OCI-LY7 (cell line): ENCODE measurements around the gene SLC11A2. TPM values are rescaled to one million over a fixed set of nuclear protein-coding genes. Genes with fewer than 3 reads are reported as not detected.

Experiments used
- BruUV-seq: library from RNA; stranded (reverse); fragments of 400-500 nt; replicated peaks from 2 replicates; lab custom pipeline; 2021; lab: Mats Ljungman, UMichigan
- CTCF ChIA-PET: fragments of 300-600 bp; sonication (Branson Sonifier 250); formaldehyde crosslinking; loops from one replicate; lab custom pipeline; 2022; ENCODE audit warnings: antibody characterized with exemption; ENCODE audit not compliant: unreplicated experiment; lab: Charles Lee
- POLR2A ChIA-PET: fragments of 300-600 bp; sonication (Branson Sonifier 250); formaldehyde crosslinking; loops from one replicate; lab custom pipeline; 2022; ENCODE audit warnings: antibody characterized with exemption; lab: Charles Lee
- DNase-seq: peaks from one replicate; pipeline ENCODE4 v3.0.0-alpha.2; 2015; ENCODE audit warnings: low spot score
- H2AFZ ChIP-seq: fragments of 200-600 bp; sonication (generic), shearing (Covaris generic); 2 replicates; pipeline ENCODE4 v1.6.1; 2014; ENCODE audit warnings: mild to moderate bottlenecking, antibody characterized with exemption, low read length, moderate library complexity
- H3K27ac ChIP-seq: fragments of 200-600 bp; sonication (generic); 2 replicates; pipeline ENCODE4 v1.5.1; 2014; ENCODE audit warnings: mixed run types, low read depth, mild to moderate bottlenecking, moderate library complexity, low read length, inconsistent platforms; ENCODE audit not compliant: poor library complexity, severe bottlenecking
- H3K36me3 ChIP-seq: fragments of 200-600 bp; sonication (generic); 2 replicates; pipeline ENCODE4 v1.6.1; 2014; ENCODE audit warnings: mild to moderate bottlenecking, antibody characterized with exemption, low read length, moderate library complexity, mixed read lengths; ENCODE audit not compliant: insufficient read depth
- H3K4me1 ChIP-seq: fragments of 200-600 bp; sonication (generic); 2 replicates; pipeline ENCODE4 v1.5.1; 2014; ENCODE audit warnings: mild to moderate bottlenecking, low read length; ENCODE audit not compliant: insufficient read depth, poor library complexity, severe bottlenecking
- H3K4me2 ChIP-seq: fragments of 200-600 bp; sonication (generic); 2 replicates; pipeline ENCODE4 v1.6.1; 2014; ENCODE audit warnings: mild to moderate bottlenecking, low read length
- H3K4me3 ChIP-seq: fragments of 200-600 bp; sonication (generic); 2 replicates; pipeline ENCODE4 v1.5.1; 2014; ENCODE audit warnings: mild to moderate bottlenecking, low read depth, low read length; ENCODE audit not compliant: poor library complexity, severe bottlenecking
- H3K79me2 ChIP-seq: fragments of 200-600 bp; sonication (generic); 2 replicates; pipeline ENCODE4 v1.6.1; 2016; ENCODE audit warnings: low read depth, mild to moderate bottlenecking, low read length, moderate library complexity, mixed read lengths; ENCODE audit not compliant: insufficient read depth
- H3K9me2 ChIP-seq: fragments of 200-600 bp; sonication (generic); 2 replicates; pipeline ENCODE4 v1.6.1; 2016; ENCODE audit warnings: mild to moderate bottlenecking, low read length, mixed read lengths; ENCODE audit not compliant: insufficient read depth
- H3K9me3 ChIP-seq: fragments of 200-600 bp; sonication (generic); 2 replicates; pipeline ENCODE4 v1.6.1; 2014; ENCODE audit warnings: mild to moderate bottlenecking, mixed run types, low read length, mixed read lengths
- H4K20me1 ChIP-seq: fragments of 200-600 bp; sonication (generic); 2 replicates; pipeline ENCODE4 v1.6.1; 2014; ENCODE audit warnings: mild to moderate bottlenecking, antibody characterized with exemption, low read length, moderate library complexity, mixed read lengths; ENCODE audit not compliant: insufficient read depth
- CTCF ChIP-seq: fragments of 200-600 bp; sonication (generic); conservative IDR thresholded peaks from 2 replicates; pipeline ENCODE4 v1.5.1; 2014; ENCODE audit warnings: mild to moderate bottlenecking, antibody characterized with exemption, low read length, moderate library complexity, mixed read lengths
- EZH2phosphoT487 ChIP-seq: fragments of 200-600 bp; sonication (generic); IDR thresholded peaks from 2 replicates; pipeline ENCODE4 v1.6.1; 2018; ENCODE audit warnings: low read depth, borderline replicate concordance, mild to moderate bottlenecking, mixed run types, antibody characterized with exemption, low read length, moderate library complexity, mixed read lengths
- intact Hi-C: fragments of 100-400 bp; cut with micrococcal nuclease; formaldehyde crosslinking; loops from one replicate; pipeline ENCODE4 v1.10.0; 2022; ENCODE audit not compliant: unreplicated experiment
- total RNA-seq, 2 experiments: library from RNA; depleted of rRNA in 1 of 2; stranded (reverse); fragments of >200 nt in 1 of 2; shearing (Covaris generic) in 1 of 2; gene quantifications; 2 replicates each; pipeline ENCODE4 v1.2.3, GENCODE V29; 2014 to 2022

Gene SLC11A2
- total RNA-seq, 2 experiments from 2014 or later = 35.0 to 43.6 TPM

GRCh38 chr12:51009056-51009440 is 17.1 kb downstream of the SLC11A2 start:
- POLR2A ChIA-PET = interaction anchor here (0.7 to 1.1 kb wide), 2 partner anchors 17 to 195 kb away, joined by 4 read pairs; partner anchors contain the start of gene SLC11A2
- Histone ChIP-seq H3K4me1 (no peaks in the 10 kb centered on the region), H3K27ac (no peak overlapping the region), H2AFZ (no peak overlapping the region), H4K20me1 (no peaks in the 10 kb centered on the region), H3K9me3 (no peaks in the 10 kb centered on the region), H3K4me3 (no peak overlapping the region), H3K9me2 (no peaks in the 10 kb centered on the region), H3K4me2 (no peak overlapping the region), H3K79me2 (peaks cover 18% of the 10 kb centered on the region; the same call in 1 of the 2 replicates), H3K36me3 (peaks cover 45% of the 10 kb centered on the region)
- DNase-seq = no peak
- CTCF ChIA-PET = interaction anchor here (1.2 kb wide), 1 partner anchor 220 kb away, joined by 3 read pairs; no protein-coding TSS in a partner anchor
- intact Hi-C loops = no loop called here
- TF ChIP-seq CTCF = no peak
- BruUV-seq = no TSS peak

DNA sequence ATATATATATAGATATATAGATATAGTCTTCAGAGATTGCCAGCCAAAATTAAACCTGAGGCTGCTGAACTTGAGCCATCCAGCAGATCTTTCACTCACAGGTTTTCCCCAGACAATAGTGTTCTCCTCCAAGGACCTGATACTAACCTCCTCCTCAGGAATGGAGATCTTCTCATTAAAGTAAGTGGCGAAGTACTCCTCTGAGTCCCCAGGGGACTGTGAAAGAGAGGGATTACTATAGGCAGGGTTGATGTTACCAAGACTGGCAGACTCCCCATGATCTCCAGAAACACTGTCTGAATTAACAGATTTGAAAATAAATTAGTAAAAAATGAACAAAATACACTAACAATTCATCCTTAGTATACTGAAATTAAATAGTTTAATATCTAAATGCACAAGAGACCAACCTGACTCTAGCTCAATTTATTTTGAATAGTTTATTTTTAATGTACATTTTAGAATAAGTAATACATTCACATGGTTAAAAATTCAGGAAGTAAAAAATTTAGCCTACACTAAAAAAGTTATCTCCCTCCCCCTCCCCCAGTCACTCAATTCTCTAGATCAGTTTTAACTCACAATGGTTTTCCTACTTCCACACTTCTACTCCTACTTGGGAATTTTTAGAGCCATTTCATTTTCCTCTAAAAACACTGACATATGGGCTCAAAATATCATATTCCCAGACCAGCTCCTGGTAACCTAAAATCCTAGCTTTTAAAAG is 17.7 kb downstream of the SLC11A2 start:
- DNase-seq = no peak
- no TSS peak for BruUV-seq
- H3K79me2 ChIP-seq = peaks cover 15% of the 10 kb centered on the region; the same call in 1 of the 2 replicates
- TF ChIP-seq EZH2phosphoT487 (no peak), CTCF (no peak)
- H3K27ac ChIP-seq = no peak overlapping the region
- H3K4me2 ChIP-seq = no peak overlapping the region
- POLR2A ChIA-PET = interaction anchor here (0.5 to 0.7 kb wide), 2 partner anchors 17 to 68 kb away, joined by 4 to 7 read pairs; partner anchors contain the start of gene SLC11A2
- no peak overlapping the region for H3K4me3 ChIP-seq
- H3K9me3 ChIP-seq = no peaks in the 10 kb centered on the region
- H3K9me2 ChIP-seq = no peaks in the 10 kb centered on the region
- H2AFZ ChIP-seq = no peak overlapping the region
- no peaks in the 10 kb centered on the region for H4K20me1 ChIP-seq
- peaks cover 45% of the 10 kb centered on the region for H3K36me3 ChIP-seq
- CTCF ChIA-PET = interaction anchor here (1.2 kb wide), 1 partner anchor 221 kb away, joined by 3 read pairs; no protein-coding TSS in a partner anchor
- intact Hi-C loops = no loop called here
- H3K4me1 ChIP-seq = no peaks in the 10 kb centered on the region

GRCh38 chr12:51005671-51006070 is 20.5 kb downstream of the SLC11A2 start:
- BruUV-seq = no TSS peak
- H3K4me3 ChIP-seq = no peak overlapping the region
- no peaks in the 10 kb centered on the region for H4K20me1 ChIP-seq
- H2AFZ ChIP-seq = no peak overlapping the region
- H3K9me3 ChIP-seq = no peaks in the 10 kb centered on the region
- H3K36me3 ChIP-seq = peaks cover 56% of the 10 kb centered on the region
- TF ChIP-seq EZH2phosphoT487 = no peak
- TF ChIP-seq CTCF = no peak
- no peak overlapping the region for H3K4me2 ChIP-seq
- POLR2A ChIA-PET = interaction anchor here (0.7 kb wide), 1 partner anchor 11 kb away, joined by 3 read pairs; no protein-coding TSS in a partner anchor
- DNase-seq = no peak
- H3K27ac ChIP-seq = no peak overlapping the region
- H3K9me2 ChIP-seq = no peaks in the 10 kb centered on the region
- H3K4me1 ChIP-seq = no peaks in the 10 kb centered on the region
- CTCF ChIA-PET = no interaction called here
- intact Hi-C loops = no loop called here
- no peaks in the 10 kb centered on the region for H3K79me2 ChIP-seq
